GM12864 (cell line): ENCODE data around the gene TENM3.
A peak's percentile ranks its signal among the peaks of the same experiment; 100 is the strongest.

ENCODE experiments used
- DNase-seq: peaks from one replicate; pipeline ENCODE4 v3.0.0-alpha.2; 2011; ENCODE audit warnings: low read depth
- H3K4me3 ChIP-seq: 2 replicates; pipeline ENCODE4 v1.5.1; 2011; ENCODE audit warnings: mild to moderate bottlenecking, low read depth, low read length, control low read depth
- CTCF ChIP-seq: IDR thresholded peaks from 2 replicates; pipeline ENCODE4 v1.5.1; 2011; ENCODE audit warnings: low read depth, mild to moderate bottlenecking, moderate library complexity, low read length, control low read depth, inconsistent platforms; ENCODE audit errors: missing control alignments

The TENM3 gene

GRCh38 chr4:182293691-182294255, 50.6 kb downstream of the TENM3 start:
- no peak for DNase-seq
- TF ChIP-seq CTCF: no peak
- H3K4me3 ChIP-seq: no peak overlapping the region

GRCh38 chr4:182294451-182294850, 51.2 kb downstream of the TENM3 start:
- TF ChIP-seq CTCF: no peak
- H3K4me3 ChIP-seq: no peak overlapping the region
- DNase-seq: no peak

GRCh38 chr4:182297659-182298058, 54.5 kb downstream of the TENM3 start:
- DNase-seq: no peak
- H3K4me3 ChIP-seq: no peak overlapping the region
- no peak for TF ChIP-seq CTCF

DNA sequence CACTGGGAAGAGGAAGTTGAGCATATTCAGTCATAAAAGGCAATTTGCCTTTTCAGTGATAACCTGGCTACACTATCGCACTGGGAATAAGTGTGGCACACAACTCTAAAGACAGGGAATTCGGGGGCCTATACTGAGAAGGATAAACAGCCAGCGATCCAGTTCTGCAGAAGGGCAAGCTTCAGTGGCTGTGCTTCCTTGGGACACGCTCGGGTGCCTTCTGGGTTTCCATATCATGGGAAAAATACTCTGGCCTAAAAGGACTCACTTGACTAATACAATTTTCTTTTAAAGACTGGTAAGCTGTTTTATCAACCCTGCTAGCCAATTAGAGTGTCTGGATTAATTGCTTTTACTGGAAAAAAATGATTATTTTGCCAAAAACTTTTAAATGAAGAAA, 58.5 kb downstream of the TENM3 start:
- no peak overlapping the region for H3K4me3 ChIP-seq
- no peak for TF ChIP-seq CTCF
- DNase-seq: no peak

DNA sequence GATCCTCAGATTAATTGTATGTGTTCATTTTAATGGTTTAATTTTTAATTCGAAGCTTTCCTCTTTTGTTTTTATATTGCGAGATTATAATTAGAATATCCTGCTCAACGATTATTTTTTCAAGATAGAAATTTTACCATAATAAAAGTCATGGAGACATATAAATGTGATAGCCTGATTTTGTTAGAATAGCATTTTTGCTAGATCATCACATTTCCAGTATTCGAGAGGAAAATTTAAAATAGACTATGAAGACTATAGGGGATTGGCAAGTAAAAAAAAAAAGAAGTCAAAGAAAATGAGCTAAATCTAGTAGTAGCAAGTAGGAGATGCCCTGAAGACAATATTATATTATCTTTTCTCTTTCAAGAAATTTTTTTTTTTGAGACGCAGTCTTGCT, 60.6 kb downstream of the TENM3 start:
- TF ChIP-seq CTCF: no peak
- no peak overlapping the region for H3K4me3 ChIP-seq
- no peak for DNase-seq

DNA sequence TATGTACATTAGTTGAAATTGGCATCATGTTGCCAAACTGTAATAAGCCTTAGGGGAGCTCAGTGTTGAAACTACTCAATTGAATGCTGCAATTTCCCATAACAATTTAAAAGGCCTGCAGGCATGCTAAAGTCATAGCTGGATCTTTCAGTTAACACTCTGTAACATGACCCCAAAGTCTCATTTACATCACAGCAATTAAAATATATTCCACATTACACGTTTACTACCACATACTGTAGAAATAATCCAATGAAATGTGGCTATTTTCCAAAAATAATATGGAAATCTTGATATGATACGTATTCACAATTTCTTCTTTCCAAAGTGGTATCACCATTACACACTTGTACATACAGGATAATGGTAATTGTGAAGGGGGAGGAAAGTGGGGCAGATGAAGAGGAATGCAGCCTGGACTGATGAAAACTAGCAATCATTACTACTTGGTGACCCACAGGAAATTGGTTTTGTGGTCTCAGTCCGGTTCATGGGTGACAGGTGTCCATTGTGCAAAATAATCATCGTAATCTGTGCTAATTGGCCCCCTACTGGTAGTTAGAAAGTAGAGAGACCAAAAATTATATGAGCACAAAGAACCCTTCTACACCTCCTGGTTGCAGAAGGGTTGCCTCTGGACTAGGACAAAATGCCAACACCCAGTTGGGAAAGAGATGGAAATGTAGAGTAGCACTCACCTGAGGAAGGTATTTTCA, 63.7 kb downstream of the TENM3 start:
- TF ChIP-seq CTCF: peak; percentile 18
- no peak overlapping the region for H3K4me3 ChIP-seq
- no peak for DNase-seq

GRCh38 chr4:182307746-182308145, 64.5 kb downstream of the TENM3 start:
- no peak for TF ChIP-seq CTCF
- H3K4me3 ChIP-seq: no peak overlapping the region
- DNase-seq: no peak
